Measurements from ENCODE around the gene ALMS1.
"Not testable (repeated sequence)": the region's sequence is repeated elsewhere in the genome, so short reads cannot be mapped to it uniquely, and the experiment has no call there.

The ALMS1 gene

DNA sequence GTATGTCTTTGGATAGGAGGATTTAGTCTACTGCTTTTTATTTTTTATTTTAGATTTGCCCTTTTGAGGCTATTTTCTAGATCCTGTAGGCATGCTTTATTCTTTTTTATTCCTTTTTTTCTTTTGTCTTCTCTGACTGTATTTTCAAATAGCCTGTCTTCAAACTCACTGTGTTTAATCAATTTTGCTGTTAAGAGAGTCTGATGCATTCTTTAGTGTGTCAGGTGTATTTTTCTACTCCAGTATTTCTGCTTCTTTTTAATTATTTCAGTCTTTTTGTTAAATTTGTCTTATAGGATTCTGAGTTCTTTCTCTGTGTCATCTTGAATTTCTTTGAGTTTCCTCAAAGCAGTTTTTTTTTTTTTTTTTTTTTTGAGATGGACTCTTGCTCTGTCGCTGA lies 143.1 kb downstream of the ALMS1 start:
- Histone ChIP-seq H3K36me3 (ENCODE audit: control insufficient read depth, insufficient read depth, low read length) (peaks cover 11% of the 10 kb centered on the region), H3K4me1 (ENCODE audit: control insufficient read depth, insufficient read depth, low read length) (no peaks in the 10 kb centered on the region), H3K9me3 (ENCODE audit: control insufficient read depth, insufficient read depth, low read length) (peaks cover 11% of the 10 kb centered on the region), H3K9ac (ENCODE audit: low read depth, low read length) (no peak overlapping the region), H3K4me3 (ENCODE audit: low read depth, low read length) (no peak overlapping the region), H3K27me3 (ENCODE audit: control insufficient read depth, insufficient read depth, low read length) (no peaks in the 10 kb centered on the region)

- H3K9me3 ChIP-seq (ENCODE audit: control insufficient read depth, insufficient read depth, low read length): peaks cover 11% of the 10 kb centered on the region
- H3K9ac ChIP-seq (ENCODE audit: low read depth, low read length); H3K4me3 ChIP-seq (ENCODE audit: low read depth, low read length); H3K4me1 ChIP-seq (ENCODE audit: control insufficient read depth, insufficient read depth, low read length); H3K27me3 ChIP-seq (ENCODE audit: control insufficient read depth, insufficient read depth, low read length): not testable (repeated sequence)
- peaks cover 13% of the 10 kb centered on the region for H3K36me3 ChIP-seq (ENCODE audit: control insufficient read depth, insufficient read depth, low read length)
Observed at GRCh38 chr2:73530773-73531172, 145.1 kb downstream of the ALMS1 start.

GRCh38 chr2:73532381-73532780 lies 146.7 kb downstream of the ALMS1 start:
- no peaks in the 10 kb centered on the region for H3K4me1 ChIP-seq (ENCODE audit: control insufficient read depth, insufficient read depth, low read length)
- peaks cover 13% of the 10 kb centered on the region for H3K36me3 ChIP-seq (ENCODE audit: control insufficient read depth, insufficient read depth, low read length)
- no peak overlapping the region for H3K4me3 ChIP-seq (ENCODE audit: low read depth, low read length)
- no peaks in the 10 kb centered on the region for H3K27me3 ChIP-seq (ENCODE audit: control insufficient read depth, insufficient read depth, low read length)
- H3K9me3 ChIP-seq (ENCODE audit: control insufficient read depth, insufficient read depth, low read length): peaks cover 11% of the 10 kb centered on the region
- H3K9ac ChIP-seq (ENCODE audit: low read depth, low read length): no peak overlapping the region

DNA sequence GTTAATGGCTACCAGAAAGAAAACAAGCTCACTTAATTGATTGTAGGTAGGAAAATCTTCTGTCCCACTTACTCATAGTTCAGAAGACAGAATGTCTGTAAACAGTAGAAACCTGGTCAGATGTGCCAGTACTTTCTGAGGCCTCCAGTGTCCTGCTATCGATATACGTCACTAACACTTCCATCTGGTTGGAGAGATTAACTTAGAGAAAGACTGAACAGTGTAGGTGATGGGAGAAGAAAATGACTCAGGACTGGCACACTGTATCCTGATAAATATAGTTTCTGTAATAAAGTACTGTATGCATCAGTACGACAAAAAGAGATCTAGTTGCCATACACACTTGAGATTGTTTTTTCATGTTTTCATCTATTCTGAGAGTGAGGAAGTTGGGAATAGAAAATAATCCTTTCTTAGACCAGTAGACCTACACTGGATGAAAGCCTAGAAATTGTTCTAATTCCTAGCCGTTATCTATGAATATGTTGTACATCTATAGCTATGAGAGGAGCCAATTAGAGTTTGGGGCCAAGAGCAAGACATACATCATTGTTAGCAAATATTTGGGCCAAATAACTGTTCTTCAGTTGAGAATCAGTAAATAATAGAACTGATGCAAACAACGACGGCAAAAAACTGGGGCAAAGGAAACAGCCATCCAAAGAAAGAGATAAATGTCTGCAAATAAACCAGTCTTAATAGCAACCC lies 150.7 kb downstream of the ALMS1 start:
- no peaks in the 10 kb centered on the region for H3K27me3 ChIP-seq (ENCODE audit: control insufficient read depth, insufficient read depth, low read length)
- no peaks in the 10 kb centered on the region for H3K4me1 ChIP-seq (ENCODE audit: control insufficient read depth, insufficient read depth, low read length)
- peaks cover 14% of the 10 kb centered on the region for H3K36me3 ChIP-seq (ENCODE audit: control insufficient read depth, insufficient read depth, low read length)
- H3K9ac ChIP-seq (ENCODE audit: low read depth, low read length): no peak overlapping the region
- peaks cover 2% of the 10 kb centered on the region for H3K9me3 ChIP-seq (ENCODE audit: control insufficient read depth, insufficient read depth, low read length)
- no peak overlapping the region for H3K4me3 ChIP-seq (ENCODE audit: low read depth, low read length)

GRCh38 chr2:73560875-73561274 lies 175.2 kb downstream of the ALMS1 start:
- H3K9ac ChIP-seq (ENCODE audit: low read depth, low read length); H3K27me3 ChIP-seq (ENCODE audit: control insufficient read depth, insufficient read depth, low read length); H3K4me3 ChIP-seq (ENCODE audit: low read depth, low read length); H3K36me3 ChIP-seq (ENCODE audit: control insufficient read depth, insufficient read depth, low read length); H3K9me3 ChIP-seq (ENCODE audit: control insufficient read depth, insufficient read depth, low read length); H3K4me1 ChIP-seq (ENCODE audit: control insufficient read depth, insufficient read depth, low read length): not testable (repeated sequence)

DNA sequence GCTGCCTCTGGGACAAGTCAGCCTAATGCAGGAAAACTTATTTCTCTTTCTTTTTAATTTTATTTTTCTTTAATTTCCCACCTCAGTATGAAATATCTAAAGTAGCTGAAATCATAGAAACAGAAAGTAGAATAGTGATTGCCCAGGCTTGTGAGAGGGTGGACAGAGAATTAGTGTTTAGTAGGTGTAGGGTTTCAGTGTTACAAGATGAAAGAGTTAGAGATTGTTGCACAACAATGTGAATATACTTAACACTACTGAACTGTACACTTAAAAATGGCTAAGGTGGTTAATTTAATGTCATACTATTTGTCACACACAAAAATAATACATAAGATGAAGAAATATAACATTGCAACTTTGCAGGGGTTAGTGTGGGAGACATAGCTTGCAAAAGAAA lies 175.8 kb downstream of the ALMS1 start:
- peaks cover 3% of the 10 kb centered on the region for H3K36me3 ChIP-seq (ENCODE audit: control insufficient read depth, insufficient read depth, low read length)
- H3K9ac ChIP-seq (ENCODE audit: low read depth, low read length): no peak overlapping the region
- H3K27me3 ChIP-seq (ENCODE audit: control insufficient read depth, insufficient read depth, low read length): no peaks in the 10 kb centered on the region
- H3K4me1 ChIP-seq (ENCODE audit: control insufficient read depth, insufficient read depth, low read length): peaks cover 9% of the 10 kb centered on the region
- no peaks in the 10 kb centered on the region for H3K9me3 ChIP-seq (ENCODE audit: control insufficient read depth, insufficient read depth, low read length)
- H3K4me3 ChIP-seq (ENCODE audit: low read depth, low read length): no peak overlapping the region

GRCh38 chr2:73564986-73565385 lies 179.3 kb downstream of the ALMS1 start:
- Histone ChIP-seq H3K27me3 (ENCODE audit: control insufficient read depth, insufficient read depth, low read length) (no peaks in the 10 kb centered on the region), H3K4me1 (ENCODE audit: control insufficient read depth, insufficient read depth, low read length) (no peaks in the 10 kb centered on the region), H3K36me3 (ENCODE audit: control insufficient read depth, insufficient read depth, low read length) (peaks cover 3% of the 10 kb centered on the region), H3K4me3 (ENCODE audit: low read depth, low read length) (no peak overlapping the region), H3K9me3 (ENCODE audit: control insufficient read depth, insufficient read depth, low read length) (no peaks in the 10 kb centered on the region), H3K9ac (ENCODE audit: low read depth, low read length) (no peak overlapping the region)

- Histone ChIP-seq H3K4me3 (ENCODE audit: low read depth, low read length) (no peak overlapping the region), H3K9me3 (ENCODE audit: control insufficient read depth, insufficient read depth, low read length) (no peaks in the 10 kb centered on the region), H3K27me3 (ENCODE audit: control insufficient read depth, insufficient read depth, low read length) (no peaks in the 10 kb centered on the region), H3K36me3 (ENCODE audit: control insufficient read depth, insufficient read depth, low read length) (peaks cover 3% of the 10 kb centered on the region), H3K9ac (ENCODE audit: low read depth, low read length) (no peak overlapping the region), H3K4me1 (ENCODE audit: control insufficient read depth, insufficient read depth, low read length) (no peaks in the 10 kb centered on the region)
Observed at GRCh38 chr2:73566288-73566878, 180.7 kb downstream of the ALMS1 start.

DNA sequence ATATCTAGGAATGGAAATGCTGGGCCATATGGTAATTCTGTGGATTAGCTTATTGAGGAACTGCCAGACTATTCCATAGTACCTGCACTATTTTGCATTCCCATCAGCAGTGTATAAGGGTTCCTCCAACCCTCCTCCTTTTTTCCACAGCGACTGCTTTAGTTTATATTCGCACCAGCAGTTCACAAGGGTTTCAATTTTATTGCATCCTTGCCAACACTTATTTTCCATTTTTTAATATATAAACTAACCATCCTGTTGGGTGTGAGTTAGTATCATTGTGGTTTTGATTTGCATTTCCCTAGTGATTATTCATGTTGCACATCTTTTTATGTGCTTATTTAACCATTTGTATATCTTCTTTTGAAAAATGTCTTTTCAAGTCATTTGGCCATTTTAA lies 189.6 kb downstream of the ALMS1 start:
- H3K36me3 ChIP-seq (ENCODE audit: control insufficient read depth, insufficient read depth, low read length): no peaks in the 10 kb centered on the region
- H3K9me3 ChIP-seq (ENCODE audit: control insufficient read depth, insufficient read depth, low read length): no peaks in the 10 kb centered on the region
- H3K9ac ChIP-seq (ENCODE audit: low read depth, low read length): no peak overlapping the region
- no peaks in the 10 kb centered on the region for H3K27me3 ChIP-seq (ENCODE audit: control insufficient read depth, insufficient read depth, low read length)
- no peaks in the 10 kb centered on the region for H3K4me1 ChIP-seq (ENCODE audit: control insufficient read depth, insufficient read depth, low read length)
- H3K4me3 ChIP-seq (ENCODE audit: low read depth, low read length): no peak overlapping the region

GRCh38 chr2:73582364-73582763 lies 196.7 kb downstream of the ALMS1 start:
- no peaks in the 10 kb centered on the region for H3K4me1 ChIP-seq (ENCODE audit: control insufficient read depth, insufficient read depth, low read length)
- no peak overlapping the region for H3K9ac ChIP-seq (ENCODE audit: low read depth, low read length)
- H3K4me3 ChIP-seq (ENCODE audit: low read depth, low read length): no peak overlapping the region
- H3K9me3 ChIP-seq (ENCODE audit: control insufficient read depth, insufficient read depth, low read length): no peaks in the 10 kb centered on the region
- no peaks in the 10 kb centered on the region for H3K27me3 ChIP-seq (ENCODE audit: control insufficient read depth, insufficient read depth, low read length)
- no peaks in the 10 kb centered on the region for H3K36me3 ChIP-seq (ENCODE audit: control insufficient read depth, insufficient read depth, low read length)

DNA sequence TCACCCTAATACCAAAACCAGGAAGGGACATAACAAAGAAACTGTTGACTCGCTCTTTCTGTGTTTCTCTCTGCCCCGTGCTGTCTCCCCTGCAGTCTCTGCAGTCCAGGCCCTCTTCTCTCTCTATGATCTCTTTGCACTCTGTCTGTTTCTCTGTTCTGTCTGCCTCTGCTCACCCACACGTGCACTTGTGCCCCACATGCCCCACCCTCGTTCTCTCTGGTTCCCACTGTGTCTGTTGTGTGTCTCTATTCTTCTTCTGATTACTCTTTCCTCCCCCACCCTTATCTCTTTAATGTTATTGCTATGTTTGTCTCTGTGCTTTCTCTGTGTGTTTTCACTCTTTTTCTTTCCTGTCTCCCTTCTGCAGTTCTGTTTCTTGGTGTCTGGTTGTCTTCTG lies 202.5 kb downstream of the ALMS1 start:
- Histone ChIP-seq H3K9me3 (ENCODE audit: control insufficient read depth, insufficient read depth, low read length) (no peaks in the 10 kb centered on the region), H3K36me3 (ENCODE audit: control insufficient read depth, insufficient read depth, low read length) (no peaks in the 10 kb centered on the region), H3K27me3 (ENCODE audit: control insufficient read depth, insufficient read depth, low read length) (no peaks in the 10 kb centered on the region), H3K9ac (ENCODE audit: low read depth, low read length) (no peak overlapping the region), H3K4me3 (ENCODE audit: low read depth, low read length) (no peak overlapping the region), H3K4me1 (ENCODE audit: control insufficient read depth, insufficient read depth, low read length) (peaks cover 2% of the 10 kb centered on the region)

- Histone ChIP-seq H3K27me3 (ENCODE audit: control insufficient read depth, insufficient read depth, low read length) (no peaks in the 10 kb centered on the region), H3K4me1 (ENCODE audit: control insufficient read depth, insufficient read depth, low read length) (no peaks in the 10 kb centered on the region), H3K36me3 (ENCODE audit: control insufficient read depth, insufficient read depth, low read length) (no peaks in the 10 kb centered on the region), H3K4me3 (ENCODE audit: low read depth, low read length) (no peak overlapping the region), H3K9ac (ENCODE audit: low read depth, low read length) (no peak overlapping the region), H3K9me3 (ENCODE audit: control insufficient read depth, insufficient read depth, low read length) (no peaks in the 10 kb centered on the region)
Observed at GRCh38 chr2:73593680-73594079, 208.0 kb downstream of the ALMS1 start.

Data from iPS-15b (cell line).